H1 (cell line): ENCODE results near the gene TECPR2. TPM values are rescaled to one million over a fixed set of nuclear protein-coding genes. Genes with fewer than 3 reads are reported as not detected.

Experiments used
- CTCF ChIA-PET: fragments of 300-600 bp; sonication (Branson Sonifier 250); formaldehyde crosslinking; loops from one replicate; lab custom pipeline; 2021; ENCODE audit not compliant: partially characterized antibody; lab: Charles Lee
- POLR2A ChIA-PET: fragments of 300-600 bp; sonication (Branson Sonifier 250); formaldehyde crosslinking; loops from one replicate; lab custom pipeline; 2021; ENCODE audit warnings: inconsistent platforms; ENCODE audit not compliant: partially characterized antibody; lab: Charles Lee
- DNase-seq, 2 experiments: peaks; one replicate each; pipeline versions ENCODE4 v3.0.0 to v3.0.0-alpha.2; 2010 to 2022; ENCODE audit warnings: low spot score in 2 of 2, low read depth in 1 of 2, mixed read lengths in 1 of 2
- FAIRE-seq: peaks from 2 replicates; lab custom pipeline; 2011; peaks lifted over from hg19 to GRCh38; lab: Jason Lieb, UNC
- H2AFZ ChIP-seq: 2 replicates; pipeline ENCODE4 v1.8.1; 2012; ENCODE audit warnings: low read length, inconsistent platforms
- H2AK5ac ChIP-seq: 2 replicates; pipeline ENCODE4 v1.6.1; 2013; ENCODE audit warnings: low read depth, low read length
- H2BK120ac ChIP-seq: replicated peaks from 2 replicates; pipeline ENCODE3; 2013; ENCODE audit warnings: low read depth, low read length, inconsistent platforms
- H2BK12ac ChIP-seq: 2 replicates; pipeline ENCODE4 v1.6.1; 2013; ENCODE audit warnings: low read depth, low read length
- H2BK15ac ChIP-seq: 2 replicates; pipeline ENCODE4 v1.6.1; 2013; ENCODE audit warnings: low read length
- H2BK20ac ChIP-seq: 2 replicates; pipeline ENCODE4 v1.6.1; 2013; ENCODE audit warnings: low read length
- H2BK5ac ChIP-seq: 2 replicates; pipeline ENCODE4 v1.6.1; 2013; ENCODE audit warnings: low read depth, low read length
- H3K14ac ChIP-seq: 2 replicates; pipeline ENCODE4 v1.6.1; 2013; ENCODE audit warnings: inconsistent platforms; ENCODE audit not compliant: insufficient read length
- H3K18ac ChIP-seq: 2 replicates; pipeline ENCODE4 v1.6.1; 2013; ENCODE audit warnings: low read length; ENCODE audit errors: extremely low read depth
- H3K23ac ChIP-seq: 2 replicates; pipeline ENCODE4 v1.6.1; 2013; ENCODE audit warnings: inconsistent platforms; ENCODE audit not compliant: insufficient read length
- H3K23me2 ChIP-seq: 2 replicates; pipeline ENCODE4 v1.6.1; 2013; ENCODE audit warnings: low read depth, low read length
- H3K27ac ChIP-seq: 2 replicates; pipeline ENCODE4 v1.6.1; 2011; ENCODE audit warnings: low read depth, low read length, inconsistent platforms
- H3K27me3 ChIP-seq, 4 experiments: replicated peaks in 1 of 4; 1 replicate in 1 of 4; 2 replicates in 3 of 4; pipeline versions ENCODE4 v1.6.1 to v1.8.1; 2011 to 2013; ENCODE audit warnings: low read length in 3 of 4, mild to moderate bottlenecking in 3 of 4, inconsistent platforms in 2 of 4, mixed read lengths in 2 of 4, moderate library complexity in 1 of 4; ENCODE audit not compliant: control insufficient read depth in 3 of 4, insufficient read depth in 3 of 4; ENCODE audit errors: extremely low read depth in 1 of 4
- H3K36me3 ChIP-seq, 4 experiments: 2 replicates each; pipeline versions ENCODE4 v1.6.1 to v1.8.1; 2011 to 2013; ENCODE audit warnings: mild to moderate bottlenecking in 4 of 4, low read length in 3 of 4, moderate library complexity in 2 of 4, control low read depth in 1 of 4, inconsistent platforms in 1 of 4; ENCODE audit not compliant: insufficient read depth in 4 of 4, control insufficient read depth in 2 of 4
- H3K4ac ChIP-seq: replicated peaks from 2 replicates; pipeline ENCODE3; 2013; ENCODE audit warnings: low read length, low read depth, mixed read lengths, inconsistent platforms; ENCODE audit not compliant: insufficient read length
- H3K4me1 ChIP-seq, 4 experiments: replicated peaks in 1 of 4; 1 replicate in 1 of 4; 2 replicates in 3 of 4; pipeline versions ENCODE4 v1.6.1 to v1.8.1; 2011 to 2013; ENCODE audit warnings: low read length in 3 of 4, inconsistent platforms in 2 of 4, mixed read lengths in 1 of 4; ENCODE audit not compliant: insufficient read depth in 4 of 4, control insufficient read depth in 3 of 4
- H3K4me2 ChIP-seq, 2 experiments: 2 replicates each; pipeline versions ENCODE4 v1.6.1 to v1.8.1; 2011 to 2013; ENCODE audit warnings: low read depth in 2 of 2, low read length in 2 of 2, control low read depth in 1 of 2, inconsistent platforms in 1 of 2, mild to moderate bottlenecking in 1 of 2; ENCODE audit not compliant: insufficient read depth in 1 of 2
- H3K4me3 ChIP-seq, 4 experiments: fragments of 200-600, 300-600 bp in 1 of 4; sonication (generic), shearing (Covaris generic), sonication (Bioruptor Twin) in 1 of 4; 2 replicates each; pipeline versions ENCODE4 v1.5.1 to v1.8.1; 2011 to 2016; ENCODE audit warnings: low read length in 4 of 4, low read depth in 3 of 4, control low read depth in 2 of 4, inconsistent platforms in 2 of 4, mild to moderate bottlenecking in 2 of 4, mixed read lengths in 1 of 4, moderate library complexity in 1 of 4; ENCODE audit not compliant: insufficient read depth in 2 of 4; ENCODE audit errors: extremely low read depth in 1 of 4
- H3K56ac ChIP-seq: replicated peaks from 2 replicates; pipeline ENCODE3; 2013; ENCODE audit warnings: low read depth, mild to moderate bottlenecking, mixed read lengths, low read length, inconsistent platforms; ENCODE audit not compliant: insufficient read length
- H3K79me1 ChIP-seq: 2 replicates; pipeline ENCODE4 v1.6.1; 2013; ENCODE audit warnings: low read depth, low read length, control low read depth
- H3K79me2 ChIP-seq, 2 experiments: 2 replicates each; pipeline versions ENCODE4 v1.6.1 to v1.8.1; 2012 to 2013; ENCODE audit warnings: low read length in 2 of 2, mild to moderate bottlenecking in 2 of 2, inconsistent platforms in 1 of 2; ENCODE audit not compliant: insufficient read depth in 2 of 2, control insufficient read depth in 1 of 2
- H3K9ac ChIP-seq, 4 experiments: replicated peaks in 1 of 4; 1 replicate in 1 of 4; 2 replicates in 3 of 4; pipeline versions ENCODE4 v1.6.1 to v1.8.1; 2011 to 2013; ENCODE audit warnings: low read depth in 3 of 4, low read length in 3 of 4, control low read depth in 2 of 4, mild to moderate bottlenecking in 2 of 4, moderate library complexity in 2 of 4, inconsistent platforms in 1 of 4; ENCODE audit errors: extremely low read depth in 1 of 4
- H3K9me3 ChIP-seq, 2 experiments: 2 replicates each; pipeline versions ENCODE4 v1.6.1 to v1.8.1; 2012 to 2013; ENCODE audit warnings: mild to moderate bottlenecking in 2 of 2, moderate library complexity in 2 of 2, control low read depth in 1 of 2, inconsistent platforms in 1 of 2, low read depth in 1 of 2, low read length in 1 of 2, mixed read lengths in 1 of 2; ENCODE audit not compliant: insufficient read depth in 2 of 2
- H4K20me1 ChIP-seq, 2 experiments: replicated peaks in 1 of 2; 2 replicates each; pipeline versions ENCODE3 to v1.8.1; 2011 to 2013; ENCODE audit warnings: inconsistent platforms in 2 of 2, low read length in 2 of 2, mild to moderate bottlenecking in 1 of 2; ENCODE audit not compliant: insufficient read depth in 2 of 2, control insufficient read depth in 1 of 2
- H4K5ac ChIP-seq: 2 replicates; pipeline ENCODE4 v1.6.1; 2013; ENCODE audit warnings: low read length, low read depth, mixed read lengths, inconsistent platforms; ENCODE audit not compliant: insufficient read length
- H4K8ac ChIP-seq: 2 replicates; pipeline ENCODE4 v1.8.0; 2013; ENCODE audit warnings: mild to moderate bottlenecking, moderate library complexity, low read length, inconsistent platforms; ENCODE audit not compliant: insufficient read depth; ENCODE audit errors: extremely low read depth
- H4K91ac ChIP-seq: replicated peaks from 2 replicates; pipeline ENCODE3; 2013; ENCODE audit warnings: low read length, mixed read lengths, inconsistent platforms; ENCODE audit not compliant: insufficient read length
- CHD1 ChIP-seq: IDR thresholded peaks from 2 replicates; pipeline ENCODE4 v1.6.1; 2012; ENCODE audit warnings: low read depth, low read length, improper control_type of control experiment
- RBBP5 ChIP-seq: IDR thresholded peaks from 2 replicates; pipeline ENCODE4 v1.7.1; 2012; ENCODE audit warnings: low read depth, mild to moderate bottlenecking, inconsistent platforms, low read length, moderate library complexity, borderline replicate concordance
- RNF2 ChIP-seq: fragments of 200-900, 300-1000 bp; sonication (generic); IDR thresholded peaks from 2 replicates; pipeline ENCODE4 v1.7.1; 2016; ENCODE audit warnings: borderline replicate concordance, low read depth, mild to moderate bottlenecking, antibody characterized with exemption, low read length; ENCODE audit not compliant: poor library complexity, severe bottlenecking; ENCODE audit errors: missing control alignments
- USF2 ChIP-seq: IDR thresholded peaks from 2 replicates; pipeline ENCODE4 v1.6.1; 2011; ENCODE audit warnings: low read length, improper control_type of control experiment
- WGBS, 2 experiments: shearing (Covaris generic) in 1 of 2; methylation state at CpG; one replicate each; pipeline versions ENCODE4 v1.1.6 to v1.1.7; 2013 to 2015; ENCODE audit warnings: low lambda C conversion rate in 2 of 2, mixed read lengths in 2 of 2, inconsistent platforms in 1 of 2, low coverage in 1 of 2, missing lambda C conversion rate in 1 of 2; ENCODE audit not compliant: insufficient replicate concordance in 2 of 2, insufficient coverage in 1 of 2, insufficient read length in 1 of 2; ENCODE audit errors: extremely low coverage in 1 of 2, missing lambda C conversion rate in 1 of 2; 5-methylcytosine and 5-hydroxymethylcytosine counted together
- polyA plus RNA-seq, 7 experiments: library from polyadenylated mRNA; depleted of rRNA in 3 of 7; stranded (reverse) in 5 of 7; unstranded in 2 of 7; fragments of >200 nt in 5 of 7; fragments of 200-250 nt in 2 of 7; gene quantifications; 1 replicate in 5 of 7; 2 replicates in 1 of 7; 4 replicates in 1 of 7; pipeline versions ENCODE4 v1.2.1 to v1.2.3, GENCODE V29; 2011 to 2013; ENCODE audit warnings: missing spikeins in 2 of 7, mixed read lengths in 2 of 7
- total RNA-seq: library from RNA; stranded (reverse); fragmentation: NEBNext Ultra II Directional; extraction: Animal tissue kit (Norgen Biotek cat#: 25700); gene quantifications from 2 replicates; pipeline ENCODE4 v1.2.1, GENCODE V29; 2021

TECPR2 gene
- total and polyA plus RNA-seq, 2 of the 8 experiments (the other 6 are each of a cell fraction or from before 2014, with no cell fraction given), result 6.8 to 19.4 TPM

- no peak for FAIRE-seq
Measured at GRCh38 chr14:102457509-102457908, 94.8 kb downstream of the TECPR2 start.

More at GRCh38 chr14:102457509-102457908, 94.8 kb downstream of the TECPR2 start:
- H2BK120ac ChIP-seq, result no peak overlapping the region
- H2BK5ac ChIP-seq, result no peak overlapping the region
- no peak overlapping the region for H2AK5ac ChIP-seq
- no peak overlapping the region for H4K91ac ChIP-seq
- no peak overlapping the region for H3K4me2 ChIP-seq
- H3K14ac ChIP-seq, result no peak overlapping the region
- H3K9ac ChIP-seq, result no peak overlapping the region
- H4K8ac ChIP-seq, result no peak overlapping the region
- no peak overlapping the region for H3K18ac ChIP-seq
- no peaks in the 10 kb centered on the region for H3K27me3 ChIP-seq
- no peaks in the 10 kb centered on the region for H3K9me3 ChIP-seq
- no peaks in the 10 kb centered on the region for H3K79me2 ChIP-seq
- CTCF ChIA-PET, result interaction anchor here (1.0 to 1.8 kb wide), 3 partner anchors 19 to 134 kb away, joined by 3 to 4 read pairs (median 4); no protein-coding TSS in a partner anchor
- H2BK20ac ChIP-seq, result no peak overlapping the region
- H4K20me1 ChIP-seq, result peaks cover 0 to 4% of the 10 kb centered on the region in 2 experiments
- H3K23ac ChIP-seq, result no peak overlapping the region
- H3K36me3 ChIP-seq, result peaks cover 0 to under 1% (median under 1%) of the 10 kb centered on the region in 4 experiments; a peak in 2 of 8 replicates
- no peak for TF ChIP-seq USF2
- no peak for TF ChIP-seq RNF2
- no peak for TF ChIP-seq RBBP5
- TF ChIP-seq CHD1, result no peak
- TF ChIP-seq, all 59 proteins: peak for 0
- Histone ChIP-seq H4K5ac (no peak overlapping the region), H3K27ac (no peak overlapping the region), H2AFZ (no peak overlapping the region), H3K4me3 (no peak overlapping the region), H3K56ac (no peak overlapping the region), H2BK15ac (no peak overlapping the region), H2BK12ac (no peak overlapping the region), H3K79me1 (no peaks in the 10 kb centered on the region), H3K4me1 (no peaks in the 10 kb centered on the region), H3K4ac (no peak overlapping the region), H3K23me2 (no peaks in the 10 kb centered on the region)
- no peak for DNase-seq
- WGBS, 2 experiments, result 44% methylated on average over 2 of the region's 2 CpGs; no CpG with 5 or more reads in 1 of the 2 experiments
- POLR2A ChIA-PET, result no interaction called here
